HEK293T (cell line): ENCODE data around the gene CHST11.

ENCODE experiments used
- CTCF ChIA-PET: fragments of 350-600 bp; formaldehyde crosslinking; extraction: SDS; loops from one replicate; lab custom pipeline; 2021; ENCODE audit warnings: antibody characterized with exemption, inconsistent platforms; lab: Yijun Ruan, JAX
- POLR2A ChIA-PET: fragments of 350-600 bp; formaldehyde crosslinking; extraction: SDS; loops from one replicate; lab custom pipeline; 2020; ENCODE audit warnings: antibody characterized with exemption, inconsistent platforms; lab: Yijun Ruan, JAX
- DNase-seq: peaks from one replicate; pipeline ENCODE4 v3.0.0; 2012; ENCODE audit warnings: mixed read lengths; ENCODE audit errors: extremely low spot score
- ARNT ChIP-seq: fragments of 450-650 bp; IDR thresholded peaks from 2 replicates; pipeline ENCODE4 v1.6.1; 2017; ENCODE audit warnings: mild to moderate bottlenecking
- BHLHE40 ChIP-seq: fragments of 450-650 bp; IDR thresholded peaks from 2 replicates; pipeline ENCODE4 v1.6.1; 2016; ENCODE audit warnings: mild to moderate bottlenecking, moderate library complexity, borderline replicate concordance
- CTBP1 ChIP-seq: fragments of 450-650 bp; IDR thresholded peaks from 2 replicates; pipeline ENCODE4 v1.6.1; 2016; ENCODE audit warnings: borderline replicate concordance
- ELF4 ChIP-seq: fragments of 450-650 bp; IDR thresholded peaks from 2 replicates; pipeline ENCODE4 v1.6.1; 2017; ENCODE audit warnings: antibody characterized with exemption
- FOXA1 ChIP-seq: fragments of 450-650 bp; IDR thresholded peaks from 2 replicates; pipeline ENCODE4 v1.6.1; 2016; ENCODE audit warnings: mild to moderate bottlenecking
- FOXK2 ChIP-seq: fragments of 450-650 bp; IDR thresholded peaks from 2 replicates; pipeline ENCODE4 v1.6.1; 2016; ENCODE audit warnings: mild to moderate bottlenecking
- FOXM1 ChIP-seq: fragments of 450-650 bp; IDR thresholded peaks from 2 replicates; pipeline ENCODE4 v1.6.1; 2017; ENCODE audit warnings: mild to moderate bottlenecking, borderline replicate concordance
- HDGF ChIP-seq: fragments of 450-650 bp; IDR thresholded peaks from 2 replicates; pipeline ENCODE4 v1.6.1; 2017; ENCODE audit warnings: antibody characterized with exemption, borderline replicate concordance
- L3MBTL2 ChIP-seq: fragments of 450-650 bp; conservative IDR thresholded peaks from 2 replicates; pipeline ENCODE4 v1.6.1; 2016; ENCODE audit warnings: mild to moderate bottlenecking
- LEF1 ChIP-seq: fragments of 450-650 bp; IDR thresholded peaks from 2 replicates; pipeline ENCODE4 v1.6.1; 2017; ENCODE audit warnings: mild to moderate bottlenecking, borderline replicate concordance
- NFRKB ChIP-seq: fragments of 450-650 bp; IDR thresholded peaks from 2 replicates; pipeline ENCODE4 v1.6.1; 2016; ENCODE audit warnings: mild to moderate bottlenecking, moderate library complexity
- SP1 ChIP-seq: fragments of 450-650 bp; IDR thresholded peaks from 2 replicates; pipeline ENCODE4 v1.6.1; 2017
- SUZ12 ChIP-seq: fragments of 450-650 bp; IDR thresholded peaks from 2 replicates; pipeline ENCODE4 v1.6.1; 2016; ENCODE audit warnings: mild to moderate bottlenecking
- TARDBP ChIP-seq: fragments of 450-650 bp; IDR thresholded peaks from 2 replicates; pipeline ENCODE4 v1.6.1; 2016
- ZNF384 ChIP-seq: fragments of 450-650 bp; IDR thresholded peaks from 2 replicates; pipeline ENCODE4 v1.6.1; 2016
- TF ChIP-seq, protein P1 (sequence below): fragments of 450-650 bp; IDR thresholded peaks from 2 replicates; pipeline ENCODE4 v1.6.1; 2016

CHST11 gene

DNA sequence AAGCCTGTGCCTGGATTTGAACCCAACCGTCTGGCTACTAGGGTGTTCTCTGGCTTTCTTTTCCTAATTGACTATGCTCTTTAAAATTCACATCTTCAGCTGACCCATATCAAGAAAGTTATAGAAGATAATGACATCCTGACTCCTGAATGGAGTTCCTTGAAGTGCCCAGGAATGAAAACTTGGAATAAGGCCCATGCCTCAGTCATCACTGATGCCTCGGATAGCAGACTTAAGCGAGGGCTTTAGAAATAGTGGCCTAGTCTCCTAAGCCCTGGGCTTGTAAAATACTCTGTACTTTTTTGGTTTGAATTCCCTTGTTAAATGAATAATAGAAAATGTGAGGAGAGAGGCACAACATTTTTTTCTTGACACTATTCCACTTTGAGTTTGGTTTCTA, 39.0 kb downstream of the CHST11 start:
- ChIA-PET CTCF (no interaction called here), POLR2A (no interaction called here)
- TF ChIP-seq SUZ12, result no peak
- TF ChIP-seq, protein P1, sequence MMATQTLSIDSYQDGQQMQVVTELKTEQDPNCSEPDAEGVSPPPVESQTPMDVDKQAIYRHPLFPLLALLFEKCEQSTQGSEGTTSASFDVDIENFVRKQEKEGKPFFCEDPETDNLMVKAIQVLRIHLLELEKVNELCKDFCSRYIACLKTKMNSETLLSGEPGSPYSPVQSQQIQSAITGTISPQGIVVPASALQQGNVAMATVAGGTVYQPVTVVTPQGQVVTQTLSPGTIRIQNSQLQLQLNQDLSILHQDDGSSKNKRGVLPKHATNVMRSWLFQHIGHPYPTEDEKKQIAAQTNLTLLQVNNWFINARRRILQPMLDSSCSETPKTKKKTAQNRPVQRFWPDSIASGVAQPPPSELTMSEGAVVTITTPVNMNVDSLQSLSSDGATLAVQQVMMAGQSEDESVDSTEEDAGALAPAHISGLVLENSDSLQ, result no peak
- TF ChIP-seq FOXM1, result no peak
- no peak for TF ChIP-seq NFRKB
- no peak for TF ChIP-seq ZNF384
- no peak for TF ChIP-seq BHLHE40
- TF ChIP-seq LEF1, result no peak
- TF ChIP-seq TARDBP, result no peak
- no peak for TF ChIP-seq HDGF
- TF ChIP-seq L3MBTL2, result no peak
- no peak for TF ChIP-seq SP1
- TF ChIP-seq ARNT, result no peak
- no peak for TF ChIP-seq FOXK2
- no peak for TF ChIP-seq CTBP1
- no peak for TF ChIP-seq FOXA1
- TF ChIP-seq ELF4, result no peak
- no peak for DNase-seq

DNA sequence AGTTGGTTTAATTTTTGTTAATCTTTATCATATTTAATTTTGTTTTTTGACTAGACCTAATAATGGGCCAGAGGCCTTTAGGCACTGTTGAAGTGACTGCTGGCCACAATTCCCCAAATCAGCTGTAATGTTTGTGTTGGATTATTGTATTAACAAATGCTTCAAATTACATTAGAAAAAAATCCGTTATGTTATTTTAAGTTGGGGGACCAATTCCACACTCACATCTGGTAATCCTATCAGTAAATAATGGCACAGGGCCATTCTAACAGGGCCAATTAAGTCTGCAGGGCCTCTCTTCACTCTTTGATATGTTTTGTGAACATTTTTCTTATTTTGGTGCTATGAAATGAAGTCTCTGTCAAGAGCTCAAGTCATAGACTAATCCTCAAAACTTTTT, 39.6 kb downstream of the CHST11 start:
- DNase-seq, result no peak
- POLR2A ChIA-PET, result interaction anchor here (0.7 kb wide), 1 partner anchor 18 kb away, joined by 3 read pairs; no protein-coding TSS in a partner anchor
- CTCF ChIA-PET, result no interaction called here
- TF ChIP-seq CTBP1, result no peak
- TF ChIP-seq HDGF, result no peak
- no peak for TF ChIP-seq LEF1
- no peak for TF ChIP-seq FOXA1
- TF ChIP-seq, protein P1, result no peak
- TF ChIP-seq SP1, result no peak
- TF ChIP-seq ELF4, result no peak
- no peak for TF ChIP-seq TARDBP
- TF ChIP-seq ZNF384, result no peak
- TF ChIP-seq SUZ12, result no peak
- TF ChIP-seq ARNT, result no peak
- TF ChIP-seq BHLHE40, result no peak
- TF ChIP-seq NFRKB, result no peak
- TF ChIP-seq FOXM1, result no peak
- no peak for TF ChIP-seq FOXK2
- TF ChIP-seq L3MBTL2, result no peak

DNA sequence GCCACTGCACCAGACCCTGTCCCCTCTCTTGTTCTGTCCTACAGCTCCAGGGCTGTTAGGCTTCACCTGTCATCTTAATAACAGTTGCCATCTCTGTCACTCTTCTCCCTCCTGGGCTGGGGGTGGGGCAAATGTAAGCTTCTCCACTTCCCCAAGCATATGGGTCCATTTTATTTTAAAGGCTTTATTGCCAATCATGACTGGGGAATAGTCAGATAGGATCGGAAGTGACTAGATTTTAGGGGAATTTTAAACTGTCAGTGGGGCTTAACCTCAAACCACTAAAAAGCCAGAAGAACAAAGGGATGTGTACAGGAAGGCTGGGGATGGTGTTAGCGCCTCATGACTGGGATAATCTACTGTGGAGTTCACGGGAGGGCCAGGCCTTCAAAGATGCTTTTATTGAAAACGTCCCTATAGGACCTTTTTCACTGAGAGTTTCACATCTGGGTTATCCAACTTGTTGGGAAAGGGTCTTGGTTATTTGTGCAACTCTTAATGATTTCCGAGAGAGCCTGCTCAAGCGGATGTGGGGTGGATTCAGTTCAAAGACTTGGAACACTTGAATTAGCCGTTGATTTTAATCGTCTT, 41.6 kb downstream of the CHST11 start:
- TF ChIP-seq ARNT (no peak), L3MBTL2 (no peak), FOXM1 (no peak)
- no peak for DNase-seq
- ChIA-PET POLR2A (no interaction called here), CTCF (no interaction called here)

DNA sequence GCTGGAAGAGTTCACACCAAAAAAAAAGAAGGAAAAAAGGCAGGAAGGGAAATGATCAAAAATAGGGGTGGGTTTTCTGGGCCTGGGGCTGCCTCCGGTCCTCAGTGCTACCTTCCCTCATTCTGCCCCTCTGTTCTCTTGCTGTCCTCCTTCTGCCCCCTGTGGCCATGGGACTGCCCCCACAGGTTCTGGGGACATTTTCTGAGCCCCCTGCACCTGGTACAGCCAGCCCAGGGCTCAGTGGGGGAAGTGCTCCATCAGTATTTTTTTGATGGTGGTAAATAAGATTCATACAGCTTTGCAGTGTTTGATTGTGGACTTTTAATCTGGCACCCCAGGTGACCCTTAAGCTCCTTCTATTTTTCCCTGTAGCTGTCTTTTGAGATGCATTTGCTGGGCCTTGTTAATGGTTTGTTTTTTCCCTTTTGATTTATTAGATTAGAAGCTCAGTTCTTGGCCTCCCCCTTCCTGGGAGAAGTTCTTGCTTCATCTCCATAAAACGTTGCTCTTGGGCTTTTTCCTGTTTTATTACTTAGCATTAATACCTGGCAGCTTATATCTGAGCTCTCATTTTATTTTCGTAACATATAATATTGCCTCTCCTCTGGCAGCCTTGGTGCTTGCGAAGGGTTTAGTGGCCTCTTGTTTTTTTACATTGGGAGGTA, 43.1 kb downstream of the CHST11 start:
- ChIA-PET POLR2A (no interaction called here), CTCF (interaction anchor here (1.1 kb wide), 1 partner anchor 28 kb away, joined by 3 read pairs; no protein-coding TSS in a partner anchor)
- no peak for TF ChIP-seq NFRKB
- TF ChIP-seq, protein P1, result peak; percentile 62
- DNase-seq, result no peak

DNA sequence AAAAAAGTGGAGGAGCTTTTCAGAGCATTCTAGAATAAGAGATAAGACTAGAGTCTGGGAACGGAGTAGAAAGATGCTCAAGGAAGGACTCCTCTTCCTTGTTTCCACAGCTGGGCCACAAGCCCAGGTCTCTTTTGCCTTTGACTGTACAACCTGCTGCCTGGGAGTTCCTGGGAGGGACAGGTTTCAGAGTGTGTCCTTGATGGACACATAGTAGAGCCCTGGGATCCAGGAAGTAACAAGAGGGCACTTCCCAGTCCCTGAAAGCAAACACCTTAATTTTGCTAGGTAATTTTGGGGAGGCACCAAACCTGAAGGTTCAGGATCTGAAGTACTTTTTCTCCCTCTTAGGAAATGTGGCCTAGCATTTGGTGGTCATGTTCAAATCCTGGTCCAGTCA, 44.4 kb downstream of the CHST11 start:
- ChIA-PET POLR2A (no interaction called here), CTCF (no interaction called here)
- TF ChIP-seq SP1, result no peak
- no peak for TF ChIP-seq BHLHE40
- TF ChIP-seq NFRKB, result no peak
- TF ChIP-seq FOXM1, result no peak
- no peak for TF ChIP-seq L3MBTL2
- TF ChIP-seq SUZ12, result no peak
- no peak for TF ChIP-seq CTBP1
- TF ChIP-seq ZNF384, result no peak
- no peak for TF ChIP-seq FOXA1
- TF ChIP-seq ELF4, result no peak
- no peak for DNase-seq

DNA sequence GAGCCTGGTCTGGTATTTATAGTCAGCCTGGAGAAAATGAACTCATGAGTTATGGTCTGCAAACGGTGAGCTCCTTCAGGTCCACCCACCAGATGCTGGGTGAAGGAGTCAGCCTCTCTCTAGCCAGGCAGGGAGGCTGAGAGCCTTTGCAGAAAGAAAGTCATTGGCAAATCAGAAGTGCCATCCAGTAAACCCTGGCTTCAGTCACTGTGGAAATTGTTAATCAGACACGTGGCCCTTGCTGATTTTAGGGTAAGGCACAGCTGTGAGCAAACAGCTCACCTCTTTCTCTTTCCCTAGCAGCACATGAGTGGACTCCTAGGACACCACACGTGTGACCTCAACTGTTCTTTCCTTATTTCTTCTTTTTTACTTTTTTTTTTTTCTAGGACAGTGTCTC, 44.9 kb downstream of the CHST11 start:
- no peak for TF ChIP-seq ARNT
- no peak for TF ChIP-seq FOXK2
- TF ChIP-seq CTBP1, result no peak
- DNase-seq, result no peak
- POLR2A ChIA-PET, result no interaction called here
- CTCF ChIA-PET, result interaction anchor here (0.7 kb wide), 1 partner anchor 136 kb away, joined by 4 read pairs; no protein-coding TSS in a partner anchor

DNA sequence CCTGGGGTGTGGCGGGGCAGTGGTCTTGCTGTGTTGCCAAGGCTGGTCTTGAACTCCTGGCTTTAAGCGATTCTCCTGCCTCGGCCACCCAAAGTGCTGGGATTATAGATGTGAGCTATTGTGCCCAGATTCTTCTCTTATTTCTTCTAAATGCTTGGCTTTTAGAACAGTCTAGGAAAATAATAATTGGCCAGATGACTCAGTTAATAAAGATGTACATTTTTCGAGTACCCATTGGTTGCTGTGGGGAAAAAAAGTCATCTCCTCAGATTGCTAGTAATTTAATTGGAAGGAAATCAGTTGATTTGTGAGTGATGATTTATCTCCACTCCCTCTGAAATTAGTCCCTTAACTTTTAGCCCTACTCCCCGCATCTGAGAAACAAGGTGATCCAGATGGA, 45.5 kb downstream of the CHST11 start:
- POLR2A ChIA-PET, result no interaction called here
- TF ChIP-seq FOXA1, result no peak
- TF ChIP-seq FOXK2, result no peak
- TF ChIP-seq ELF4, result no peak
- no peak for TF ChIP-seq ZNF384
- no peak for TF ChIP-seq L3MBTL2
- TF ChIP-seq TARDBP, result no peak
- no peak for TF ChIP-seq CTBP1
- no peak for TF ChIP-seq SP1
- TF ChIP-seq SUZ12, result no peak
- TF ChIP-seq, protein P1, result no peak
- no peak for TF ChIP-seq NFRKB
- TF ChIP-seq LEF1, result no peak
- no peak for TF ChIP-seq FOXM1
- TF ChIP-seq HDGF, result no peak
- no peak for TF ChIP-seq BHLHE40
- no peak for TF ChIP-seq ARNT
- CTCF ChIA-PET, result interaction anchor here (0.7 kb wide), 1 partner anchor 137 kb away, joined by 4 read pairs; no protein-coding TSS in a partner anchor
- DNase-seq, result no peak
